ENCODE data around the gene CADM2. TPM values are rescaled to one million over a fixed set of nuclear protein-coding genes. Genes with fewer than 3 reads are reported as not detected.

Gene CADM2
- total RNA-seq, 4 donors from 2014 or later: 15.6 to 51.8 (median 37.4) TPM

DNA sequence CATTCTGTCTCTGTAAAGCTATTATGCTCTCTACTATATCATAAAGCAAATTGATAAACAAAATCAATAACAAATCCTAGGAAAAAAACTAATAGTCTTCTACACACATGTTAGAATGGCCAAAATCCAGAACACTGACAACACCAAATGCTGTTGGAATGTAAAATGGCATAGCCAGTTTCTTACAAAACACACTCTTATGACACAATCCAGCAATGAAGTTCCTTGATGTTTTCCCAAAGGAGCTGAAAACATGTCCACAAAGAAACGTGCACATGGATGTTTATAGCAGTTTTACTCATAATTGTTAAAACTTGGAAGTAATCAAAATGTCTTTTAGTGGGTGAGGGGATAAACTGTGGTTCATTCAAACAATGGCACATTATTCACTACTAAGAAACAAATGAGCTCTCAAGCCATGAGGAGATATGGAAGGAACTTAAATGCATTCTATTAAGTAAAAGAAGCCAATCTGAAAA, 32.7 kb downstream of the CADM2 start:
- H3K27ac ChIP-seq: peak overlapping the region in 2 of 4 donors; percentile 10 to 43
- 13% methylated on average over 1 of the region's 1 CpG for WGBS, 2 donors
- DNase-seq (ENCODE audit: low spot score in 2 of 2): no peak
- H3K9me3 ChIP-seq: no peaks in the 10 kb centered on the region
- H3K4me3 ChIP-seq: no peak overlapping the region
- no peaks in the 10 kb centered on the region for H3K36me3 ChIP-seq
- H3K4me1 ChIP-seq: no peaks in the 10 kb centered on the region
- H3K27me3 ChIP-seq: no peaks in the 10 kb centered on the region
- TF ChIP-seq CTCF (IDR thresholded peaks at IDR 0.05): no peak
- no peak for TF ChIP-seq EP300 (IDR thresholded peaks at IDR 0.05)
- TF ChIP-seq POLR2A (IDR thresholded peaks at IDR 0.05): no peak

- no peak for TF ChIP-seq CTCF (IDR thresholded peaks at IDR 0.05)
- 41 to 56% methylated on average over 4 of the region's 4 CpGs for WGBS, 2 donors
- H3K4me3 ChIP-seq: no peak overlapping the region
- no peaks in the 10 kb centered on the region for H3K36me3 ChIP-seq
- H3K9me3 ChIP-seq: no peaks in the 10 kb centered on the region
- H3K27ac ChIP-seq: peak overlapping the region in 1 of 4 donors; percentile 6
- H3K27me3 ChIP-seq: no peaks in the 10 kb centered on the region
- no peaks in the 10 kb centered on the region for H3K4me1 ChIP-seq
- DNase-seq (ENCODE audit: low spot score in 2 of 2): no peak
Observed at GRCh38 chr3:84993956-84994355, 35.2 kb downstream of the CADM2 start.

GRCh38 chr3:84998545-84998944, 39.8 kb downstream of the CADM2 start:
- Histone ChIP-seq H3K27me3 (no peaks in the 10 kb centered on the region), H3K9me3 (no peaks in the 10 kb centered on the region), H3K4me1 (no peaks in the 10 kb centered on the region), H3K4me3 (no peak overlapping the region), H3K27ac (no peak overlapping the region), H3K36me3 (no peaks in the 10 kb centered on the region)
- TF ChIP-seq POLR2A (IDR thresholded peaks at IDR 0.05): no peak
- no peak for TF ChIP-seq CTCF (IDR thresholded peaks at IDR 0.05)
- TF ChIP-seq EP300 (IDR thresholded peaks at IDR 0.05): no peak
- 50 to 55% methylated on average over 3 of the region's 3 CpGs for WGBS, 2 donors
- no peak for DNase-seq (ENCODE audit: low spot score in 2 of 2)

- no peaks in the 10 kb centered on the region for H3K36me3 ChIP-seq
- H3K9me3 ChIP-seq: no peaks in the 10 kb centered on the region
- H3K4me1 ChIP-seq: no peaks in the 10 kb centered on the region
- no peak overlapping the region for H3K27ac ChIP-seq
- no peak for TF ChIP-seq EP300 (IDR thresholded peaks at IDR 0.05)
- no peak for TF ChIP-seq POLR2A (IDR thresholded peaks at IDR 0.05)
- no peak for TF ChIP-seq CTCF (IDR thresholded peaks at IDR 0.05)
- H3K4me3 ChIP-seq: no peak overlapping the region
- DNase-seq (ENCODE audit: low spot score in 2 of 2): no peak
- no peaks in the 10 kb centered on the region for H3K27me3 ChIP-seq
Observed at GRCh38 chr3:85003479-85003878, 44.7 kb downstream of the CADM2 start.

- Histone ChIP-seq H3K4me3 (no peak overlapping the region), H3K9me3 (no peaks in the 10 kb centered on the region), H3K4me1 (no peaks in the 10 kb centered on the region), H3K27ac (no peak overlapping the region), H3K36me3 (no peaks in the 10 kb centered on the region), H3K27me3 (no peaks in the 10 kb centered on the region)
- 66 to 74% methylated on average over 3 of the region's 3 CpGs for WGBS, 2 donors
- no peak for TF ChIP-seq POLR2A (IDR thresholded peaks at IDR 0.05)
- TF ChIP-seq CTCF (IDR thresholded peaks at IDR 0.05): no peak
- TF ChIP-seq EP300 (IDR thresholded peaks at IDR 0.05): no peak
- DNase-seq (ENCODE audit: low spot score in 2 of 2): no peak
Observed at GRCh38 chr3:85004147-85004546, 45.4 kb downstream of the CADM2 start.
